Stimulated activated CD8-positive, alpha-beta memory T cell treated with anti-CD3 and anti-CD28 coated beads, Interleukin-15, amount 100 ng/mL, for 1 hour (primary cell): ENCODE measurements around the gene COL12A1.

Experiments used
- DNase-seq: peaks from one replicate; pipeline ENCODE4 v3.0.0-alpha.2; 2020; ENCODE audit warnings: low read depth

The COL12A1 gene

GRCh38 chr6:75205776-75206575, at the start of gene COL12A1:
Gene COL12A1, minus strand, starts transcription at chr6:75206053. Its CDS starts 3,261 bp downstream, at chr6:75202792.
- DNase-seq = no peak

GRCh38 chr6:75250552-75250951, 44.7 kb upstream of the COL12A1 start:
- DNase-seq = no peak

GRCh38 chr6:75249837-75250236, 44.0 kb upstream of the COL12A1 start:
- no peak for DNase-seq

GRCh38 chr6:75246386-75246785, 40.5 kb upstream of the COL12A1 start:
- DNase-seq = no peak

- no peak for DNase-seq
Measured at GRCh38 chr6:75244063-75244584, 38.3 kb upstream of the COL12A1 start.

GRCh38 chr6:75243333-75244062, 37.6 kb upstream of the COL12A1 start, which contains the start of gene COX7A2:
Gene COX7A2, minus strand, starts transcription at chr6:75243801. Its CDS starts 67 bp downstream, at chr6:75243734.
- peak; percentile 75 for DNase-seq

- DNase-seq = no peak
Measured at GRCh38 chr6:75236630-75237029, 30.8 kb upstream of the COL12A1 start.

GRCh38 chr6:75235271-75235670, 29.4 kb upstream of the COL12A1 start:
- no peak for DNase-seq

- DNase-seq = no peak
Measured at GRCh38 chr6:75234126-75234865, 28.4 kb upstream of the COL12A1 start.

GRCh38 chr6:75233092-75233615, 27.3 kb upstream of the COL12A1 start:
- no peak for DNase-seq

- DNase-seq = no peak
Measured at GRCh38 chr6:75230484-75231325, 24.9 kb upstream of the COL12A1 start.

- DNase-seq = no peak
Measured at GRCh38 chr6:75224303-75224926, 18.6 kb upstream of the COL12A1 start.

GRCh38 chr6:75223428-75223827, 17.6 kb upstream of the COL12A1 start:
- DNase-seq = no peak

GRCh38 chr6:75222261-75222660, 16.4 kb upstream of the COL12A1 start:
- no peak for DNase-seq

- no peak for DNase-seq
Measured at GRCh38 chr6:75221116-75221515, 15.3 kb upstream of the COL12A1 start.

GRCh38 chr6:75220357-75220756, 14.5 kb upstream of the COL12A1 start:
- no peak for DNase-seq

GRCh38 chr6:75219263-75219662, 13.4 kb upstream of the COL12A1 start:
- no peak for DNase-seq

- no peak for DNase-seq
Measured at GRCh38 chr6:75217193-75217592, 11.3 kb upstream of the COL12A1 start.

GRCh38 chr6:75215291-75215690, 9.4 kb upstream of the COL12A1 start:
- DNase-seq = no peak

GRCh38 chr6:75213732-75214131, 7.9 kb upstream of the COL12A1 start:
- no peak for DNase-seq

- no peak for DNase-seq
Measured at GRCh38 chr6:75213112-75213511, 7.3 kb upstream of the COL12A1 start.
